Measurements from ENCODE around the gene NPAS2. TPM values are rescaled to one million over a fixed set of nuclear protein-coding genes. Genes with fewer than 3 reads are reported as not detected.

NPAS2 gene
- total RNA-seq, 1 experiment from 2014 or later = not detected

DNA sequence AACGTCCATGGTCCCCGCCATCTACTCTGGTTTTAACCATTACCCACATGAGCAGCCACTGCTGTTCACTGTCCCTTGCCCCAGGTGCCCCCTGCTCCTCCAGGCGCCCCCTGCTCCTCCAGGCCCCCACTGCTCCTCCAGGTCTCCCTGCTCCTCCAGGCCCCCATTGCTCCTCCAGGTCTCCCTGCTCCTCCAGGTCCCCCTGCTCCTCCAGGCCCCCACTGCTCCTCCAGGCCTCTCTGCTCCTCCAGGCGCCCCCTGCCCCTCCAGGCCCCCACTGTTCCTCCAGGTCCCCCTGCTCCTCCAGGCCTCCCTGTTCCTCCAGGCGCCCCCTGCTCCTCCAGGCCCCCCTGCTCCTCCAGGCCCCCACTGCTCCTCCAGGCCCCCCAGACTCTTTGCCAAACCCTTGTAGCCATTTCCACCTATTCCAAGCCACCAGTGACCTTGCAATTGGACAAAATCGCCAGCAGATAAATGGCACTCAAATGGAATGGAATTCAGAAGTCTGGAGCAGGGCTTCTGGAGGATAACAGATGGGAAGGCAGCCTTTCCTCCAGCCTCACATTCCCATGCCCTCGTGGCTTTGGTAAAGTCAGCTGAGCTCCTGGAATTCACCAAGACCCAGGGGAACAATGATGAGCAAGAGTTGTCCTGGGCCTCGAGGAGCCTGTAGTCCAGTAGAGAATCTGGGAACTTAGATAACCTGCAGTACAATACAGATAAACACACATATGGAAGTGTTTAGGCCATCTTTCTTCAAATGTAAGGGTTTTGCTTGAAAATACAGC lies 168.9 kb downstream of the NPAS2 start:
- H4K20me1 ChIP-seq (ENCODE audit: insufficient read depth, low read depth, low read length) = no peaks in the 10 kb centered on the region
- no peak overlapping the region for H3K27ac ChIP-seq (ENCODE audit: low read length)
- H3K79me2 ChIP-seq (ENCODE audit: low read length) = no peaks in the 10 kb centered on the region
- H3K9me2 ChIP-seq (replicated peaks; ENCODE audit: insufficient read depth, low read length) = no peaks in the 10 kb centered on the region
- H3K4me3 ChIP-seq (ENCODE audit: low read length) = no peak overlapping the region
- no peaks in the 10 kb centered on the region for H3K9me3 ChIP-seq (ENCODE audit: low read length)
- no peaks in the 10 kb centered on the region for H3K4me1 ChIP-seq (ENCODE audit: low read length)
- no peaks in the 10 kb centered on the region for H3K36me3 ChIP-seq (ENCODE audit: insufficient read depth, low read length)
- H3K9ac ChIP-seq (ENCODE audit: low read length) = no peak overlapping the region
- no peaks in the 10 kb centered on the region for H3K27me3 ChIP-seq (ENCODE audit: low read length)
- DNase-seq = no peak
- no peak overlapping the region for H2AFZ ChIP-seq (ENCODE audit: low read length)
- no peak overlapping the region for H3K4me2 ChIP-seq (ENCODE audit: low read depth, low read length, poor library complexity, severe bottlenecking)

DNA sequence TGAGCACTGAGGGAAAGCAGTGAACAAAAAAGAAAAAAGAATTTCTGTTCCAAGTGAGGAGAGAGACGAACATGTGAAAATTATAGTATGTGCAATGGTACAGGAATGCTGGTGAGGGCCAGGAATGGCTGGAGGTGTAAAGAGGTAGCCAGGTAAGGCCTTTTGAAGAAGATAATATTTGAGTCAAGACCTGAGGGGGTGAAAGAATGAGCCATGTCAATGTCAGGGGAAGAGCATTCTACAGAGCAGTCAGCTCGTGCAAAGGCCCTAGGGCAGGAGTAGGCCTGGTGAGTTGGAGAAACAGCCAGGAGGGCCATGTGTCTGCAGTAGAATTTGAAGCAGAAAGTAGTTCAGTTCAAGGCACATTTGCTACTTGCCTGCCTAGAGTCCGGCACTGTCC lies 169.7 kb downstream of the NPAS2 start:
- Histone ChIP-seq H3K9ac (ENCODE audit: low read length) (no peak overlapping the region), H3K27ac (ENCODE audit: low read length) (no peak overlapping the region), H2AFZ (ENCODE audit: low read length) (no peak overlapping the region), H3K4me3 (ENCODE audit: low read length) (no peak overlapping the region), H3K4me2 (ENCODE audit: low read depth, low read length, poor library complexity, severe bottlenecking) (no peak overlapping the region), H3K9me2 (replicated peaks; ENCODE audit: insufficient read depth, low read length) (no peaks in the 10 kb centered on the region), H3K9me3 (ENCODE audit: low read length) (no peaks in the 10 kb centered on the region), H3K36me3 (ENCODE audit: insufficient read depth, low read length) (no peaks in the 10 kb centered on the region), H3K27me3 (ENCODE audit: low read length) (no peaks in the 10 kb centered on the region), H3K79me2 (ENCODE audit: low read length) (no peaks in the 10 kb centered on the region), H3K4me1 (ENCODE audit: low read length) (no peaks in the 10 kb centered on the region), H4K20me1 (ENCODE audit: insufficient read depth, low read depth, low read length) (no peaks in the 10 kb centered on the region)
- no peak for DNase-seq

DNA sequence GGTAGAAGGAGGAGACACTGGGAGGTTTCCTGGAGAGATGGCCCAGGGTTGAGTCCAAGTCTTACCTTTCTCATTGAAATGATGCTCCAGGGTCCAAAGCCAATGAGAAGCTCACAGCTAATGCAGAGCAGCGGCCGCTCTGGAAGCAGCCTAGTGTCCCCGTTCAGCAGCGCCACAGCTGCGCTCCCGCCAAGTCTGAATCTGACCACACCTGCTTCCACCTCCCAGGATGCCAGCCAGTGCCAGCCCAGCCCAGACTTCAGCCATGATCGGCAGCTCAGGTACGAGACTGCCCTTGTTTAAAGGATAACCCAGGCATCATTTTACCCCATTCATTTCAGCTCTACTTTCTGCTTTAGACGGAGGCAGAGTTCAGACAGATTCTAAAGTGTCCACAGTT lies 170.2 kb downstream of the NPAS2 start:
- Histone ChIP-seq H2AFZ (ENCODE audit: low read length) (no peak overlapping the region), H4K20me1 (ENCODE audit: insufficient read depth, low read depth, low read length) (no peaks in the 10 kb centered on the region), H3K4me3 (ENCODE audit: low read length) (no peak overlapping the region), H3K4me2 (ENCODE audit: low read depth, low read length, poor library complexity, severe bottlenecking) (no peak overlapping the region), H3K36me3 (ENCODE audit: insufficient read depth, low read length) (no peaks in the 10 kb centered on the region), H3K9ac (ENCODE audit: low read length) (no peak overlapping the region), H3K79me2 (ENCODE audit: low read length) (no peaks in the 10 kb centered on the region), H3K4me1 (ENCODE audit: low read length) (no peaks in the 10 kb centered on the region), H3K9me2 (replicated peaks; ENCODE audit: insufficient read depth, low read length) (no peaks in the 10 kb centered on the region), H3K27me3 (ENCODE audit: low read length) (no peaks in the 10 kb centered on the region), H3K27ac (ENCODE audit: low read length) (no peak overlapping the region), H3K9me3 (ENCODE audit: low read length) (no peaks in the 10 kb centered on the region)
- DNase-seq = no peak

DNA sequence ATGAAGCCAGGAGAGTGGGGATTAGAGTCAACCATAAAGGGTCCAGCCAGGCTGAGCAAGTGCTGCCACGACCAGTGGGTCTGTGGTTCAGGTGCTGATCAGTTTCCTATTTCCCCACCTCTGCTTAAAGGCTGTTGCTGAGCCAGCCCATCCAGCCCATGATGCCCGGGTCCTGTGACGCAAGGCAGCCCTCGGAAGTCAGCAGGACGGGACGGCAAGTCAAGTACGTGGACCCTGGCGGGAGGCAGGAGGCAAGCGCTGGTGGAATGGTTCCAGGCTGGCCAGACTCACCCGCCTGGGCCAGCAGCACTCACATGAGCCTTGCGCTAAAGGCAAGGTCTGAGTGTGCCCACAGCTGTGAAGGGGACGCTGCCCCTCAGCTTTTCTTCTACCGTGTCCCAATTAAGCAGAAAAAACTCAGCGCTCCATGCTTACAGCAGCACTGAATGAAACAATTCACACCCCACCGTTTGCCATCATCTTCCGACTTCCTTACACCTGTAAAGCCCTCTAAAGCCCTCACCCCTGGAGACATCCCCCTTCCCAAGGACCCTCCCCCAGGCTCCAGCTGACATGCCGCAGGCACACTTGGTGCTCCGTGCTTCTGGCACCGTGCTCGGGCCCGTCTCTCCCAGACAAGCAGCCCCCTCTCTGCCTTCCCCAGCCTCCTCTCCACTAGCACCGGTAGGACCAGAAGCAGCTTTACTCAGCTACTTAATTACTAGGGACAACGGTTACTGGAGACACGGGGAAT lies 170.9 kb downstream of the NPAS2 start:
- Histone ChIP-seq H3K4me3 (ENCODE audit: low read length) (no peak overlapping the region), H3K36me3 (ENCODE audit: insufficient read depth, low read length) (no peaks in the 10 kb centered on the region), H3K27ac (ENCODE audit: low read length) (no peak overlapping the region), H3K9me2 (replicated peaks; ENCODE audit: insufficient read depth, low read length) (no peaks in the 10 kb centered on the region), H3K4me2 (ENCODE audit: low read depth, low read length, poor library complexity, severe bottlenecking) (no peak overlapping the region), H3K27me3 (ENCODE audit: low read length) (no peaks in the 10 kb centered on the region), H4K20me1 (ENCODE audit: insufficient read depth, low read depth, low read length) (no peaks in the 10 kb centered on the region), H3K9me3 (ENCODE audit: low read length) (no peaks in the 10 kb centered on the region), H3K79me2 (ENCODE audit: low read length) (no peaks in the 10 kb centered on the region), H2AFZ (ENCODE audit: low read length) (no peak overlapping the region), H3K9ac (ENCODE audit: low read length) (no peak overlapping the region), H3K4me1 (ENCODE audit: low read length) (no peaks in the 10 kb centered on the region)
- no peak for DNase-seq

DNA sequence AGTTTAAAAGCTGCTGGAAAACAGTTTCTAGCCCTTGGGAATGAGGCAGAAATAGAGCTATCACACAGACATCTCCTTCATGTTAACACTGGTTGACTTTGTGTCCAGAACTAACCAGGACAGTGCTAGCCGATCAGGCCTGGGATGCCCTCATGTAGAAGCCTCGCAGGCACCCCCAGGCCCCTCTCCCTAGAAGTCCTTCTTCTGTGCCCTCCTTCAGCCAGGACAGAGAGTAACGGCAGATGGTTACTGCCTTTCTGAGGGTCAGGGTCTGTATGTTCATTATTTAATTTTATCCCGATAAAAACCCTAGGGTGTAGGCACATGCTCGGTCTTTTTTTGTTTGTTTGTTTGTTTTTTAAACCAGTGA lies 171.4 kb downstream of the NPAS2 start:
- Histone ChIP-seq H3K79me2 (ENCODE audit: low read length) (no peaks in the 10 kb centered on the region), H3K9me2 (replicated peaks; ENCODE audit: insufficient read depth, low read length) (no peaks in the 10 kb centered on the region), H3K9ac (ENCODE audit: low read length) (no peak overlapping the region), H3K27me3 (ENCODE audit: low read length) (no peaks in the 10 kb centered on the region), H2AFZ (ENCODE audit: low read length) (no peak overlapping the region), H3K4me3 (ENCODE audit: low read length) (no peak overlapping the region), H4K20me1 (ENCODE audit: insufficient read depth, low read depth, low read length) (no peaks in the 10 kb centered on the region), H3K27ac (ENCODE audit: low read length) (no peak overlapping the region), H3K9me3 (ENCODE audit: low read length) (no peaks in the 10 kb centered on the region), H3K4me1 (ENCODE audit: low read length) (no peaks in the 10 kb centered on the region), H3K36me3 (ENCODE audit: insufficient read depth, low read length) (no peaks in the 10 kb centered on the region), H3K4me2 (ENCODE audit: low read depth, low read length, poor library complexity, severe bottlenecking) (no peak overlapping the region)
- DNase-seq = no peak

DNA sequence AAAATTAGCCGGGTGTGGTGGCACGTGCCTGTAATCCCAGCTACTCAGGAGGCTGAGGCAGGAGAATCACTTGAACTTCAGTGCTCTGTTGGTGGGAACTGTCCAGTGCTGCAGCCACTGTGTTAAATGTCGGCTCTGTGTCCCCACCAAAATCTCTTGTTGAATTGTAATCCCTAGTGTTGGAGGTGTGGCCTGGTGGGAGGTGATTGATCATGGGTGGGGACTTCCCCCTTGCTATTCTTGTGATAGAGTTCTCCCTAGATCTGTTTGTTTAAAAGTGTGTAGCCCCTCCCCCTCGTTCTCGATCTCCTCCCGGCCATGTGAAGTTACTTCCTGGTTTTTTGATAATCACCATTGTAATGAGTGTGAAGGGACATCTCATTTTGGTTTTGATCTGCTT lies 172.3 kb downstream of the NPAS2 start:
- Histone ChIP-seq H3K9me3 (ENCODE audit: low read length) (no peaks in the 10 kb centered on the region), H3K9ac (ENCODE audit: low read length) (no peak overlapping the region), H4K20me1 (ENCODE audit: insufficient read depth, low read depth, low read length) (no peaks in the 10 kb centered on the region), H3K79me2 (ENCODE audit: low read length) (no peaks in the 10 kb centered on the region), H2AFZ (ENCODE audit: low read length) (peak overlapping the region; percentile 32; the same call in 1 of the 2 replicates), H3K27me3 (ENCODE audit: low read length) (no peaks in the 10 kb centered on the region), H3K27ac (ENCODE audit: low read length) (no peak overlapping the region), H3K4me2 (ENCODE audit: low read depth, low read length, poor library complexity, severe bottlenecking) (no peak overlapping the region), H3K4me3 (ENCODE audit: low read length) (no peak overlapping the region), H3K4me1 (ENCODE audit: low read length) (no peaks in the 10 kb centered on the region), H3K9me2 (replicated peaks; ENCODE audit: insufficient read depth, low read length) (no peaks in the 10 kb centered on the region), H3K36me3 (ENCODE audit: insufficient read depth, low read length) (no peaks in the 10 kb centered on the region)
- DNase-seq = no peak

DNA sequence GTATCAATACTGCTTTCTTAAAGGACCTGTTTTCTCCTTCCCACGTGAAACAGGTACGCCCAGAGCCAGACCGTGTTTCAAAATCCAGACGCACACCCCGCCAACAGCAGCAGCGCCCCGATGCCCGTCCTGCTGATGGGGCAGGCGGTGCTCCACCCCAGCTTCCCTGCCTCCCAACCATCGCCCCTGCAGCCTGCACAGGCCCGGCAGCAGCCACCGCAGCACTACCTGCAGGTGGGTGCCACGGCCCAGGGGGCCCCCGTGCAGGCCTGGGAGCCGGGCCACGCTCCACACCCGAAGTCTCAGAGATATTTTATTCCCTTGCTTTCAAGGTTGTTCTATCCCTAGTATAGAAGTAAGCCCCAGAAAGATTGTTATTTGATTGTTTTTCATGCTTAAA lies 173.4 kb downstream of the NPAS2 start:
- Histone ChIP-seq H3K79me2 (ENCODE audit: low read length) (no peaks in the 10 kb centered on the region), H4K20me1 (ENCODE audit: insufficient read depth, low read depth, low read length) (no peaks in the 10 kb centered on the region), H3K9me3 (ENCODE audit: low read length) (no peaks in the 10 kb centered on the region), H3K9ac (ENCODE audit: low read length) (no peak overlapping the region), H3K4me1 (ENCODE audit: low read length) (no peaks in the 10 kb centered on the region), H3K36me3 (ENCODE audit: insufficient read depth, low read length) (no peaks in the 10 kb centered on the region), H3K9me2 (replicated peaks; ENCODE audit: insufficient read depth, low read length) (no peaks in the 10 kb centered on the region), H3K4me2 (ENCODE audit: low read depth, low read length, poor library complexity, severe bottlenecking) (no peak overlapping the region), H3K27ac (ENCODE audit: low read length) (no peak overlapping the region), H2AFZ (ENCODE audit: low read length) (no peak overlapping the region), H3K27me3 (ENCODE audit: low read length) (no peaks in the 10 kb centered on the region), H3K4me3 (ENCODE audit: low read length) (no peak overlapping the region)
- no peak for DNase-seq

DNA sequence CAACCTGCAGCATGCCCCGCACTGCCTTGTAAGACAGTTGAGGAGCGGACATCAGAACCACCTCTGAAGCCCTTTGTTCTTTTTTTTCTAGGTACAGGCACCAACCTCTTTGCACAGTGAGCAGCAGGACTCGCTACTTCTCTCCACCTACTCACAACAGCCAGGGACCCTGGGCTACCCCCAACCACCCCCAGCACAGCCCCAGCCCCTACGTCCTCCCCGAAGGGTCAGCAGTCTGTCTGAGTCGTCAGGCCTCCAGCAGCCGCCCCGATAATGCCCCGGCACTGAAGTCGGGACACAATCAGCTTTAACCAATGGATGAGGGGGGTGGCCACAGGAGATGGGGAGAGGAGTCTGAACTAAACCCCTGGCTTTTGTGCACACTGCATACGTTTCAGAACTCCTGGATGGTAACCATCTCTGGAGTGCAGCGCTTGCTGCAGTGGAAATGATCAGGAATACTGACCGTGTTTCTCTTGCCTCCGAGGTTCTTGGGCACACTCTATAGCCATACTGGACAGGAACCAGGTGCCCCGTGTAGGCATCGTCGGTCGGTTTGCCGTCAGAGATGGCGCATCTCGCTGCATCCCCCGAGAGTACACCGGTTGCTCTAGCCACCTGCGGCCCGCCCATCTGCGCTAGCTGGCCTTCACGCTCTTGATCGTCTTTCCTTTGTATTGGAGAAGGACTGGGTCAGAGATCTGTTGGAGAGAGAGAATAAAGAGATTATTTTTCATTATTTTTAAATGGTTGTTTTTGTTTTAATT lies 175.6 kb downstream of the NPAS2 start:
- H3K36me3 ChIP-seq (ENCODE audit: insufficient read depth, low read length) = no peaks in the 10 kb centered on the region
- no peaks in the 10 kb centered on the region for H4K20me1 ChIP-seq (ENCODE audit: insufficient read depth, low read depth, low read length)
- no peaks in the 10 kb centered on the region for H3K9me3 ChIP-seq (ENCODE audit: low read length)
- no peak overlapping the region for H3K9ac ChIP-seq (ENCODE audit: low read length)
- no peaks in the 10 kb centered on the region for H3K27me3 ChIP-seq (ENCODE audit: low read length)
- H3K4me2 ChIP-seq (ENCODE audit: low read depth, low read length, poor library complexity, severe bottlenecking) = no peak overlapping the region
- H2AFZ ChIP-seq (ENCODE audit: low read length) = no peak overlapping the region
- H3K79me2 ChIP-seq (ENCODE audit: low read length) = no peaks in the 10 kb centered on the region
- no peaks in the 10 kb centered on the region for H3K9me2 ChIP-seq (replicated peaks; ENCODE audit: insufficient read depth, low read length)
- H3K4me1 ChIP-seq (ENCODE audit: low read length) = no peaks in the 10 kb centered on the region
- H3K27ac ChIP-seq (ENCODE audit: low read length) = no peak overlapping the region
- no peak for DNase-seq
- no peak overlapping the region for H3K4me3 ChIP-seq (ENCODE audit: low read length)
